Activated B cell treated with CpG ODN at 0.5 μM for 24 hours (primary cell): Measurements from ENCODE around the gene MEA1. TPM values are rescaled to one million over a fixed set of nuclear protein-coding genes. Genes with fewer than 3 reads are reported as not detected.

Experiments used
- ATAC-seq: fragments of 200-7000 bp; cut with Tn5 transposase; one replicate; pipeline ENCODE4 v1.10.0; 2021; ENCODE audit warnings: low read depth, mild to moderate bottlenecking, moderate library complexity
- CTCF ChIA-PET: fragments of 350-600 bp; sonication (Branson Sonifier 250); formaldehyde crosslinking; loops from one replicate; lab custom pipeline; 2021; ENCODE audit warnings: antibody characterized with exemption; lab: Charles Lee
- POLR2A ChIA-PET: fragments of 350-600 bp; sonication (Branson Sonifier 250); formaldehyde crosslinking; loops from one replicate; lab custom pipeline; 2021; ENCODE audit warnings: antibody characterized with exemption; lab: Charles Lee
- DNase-seq: peaks from one replicate; pipeline ENCODE4 v3.0.0; 2022
- H3K27ac Mint-ChIP-seq: one replicate; pipeline ENCODE4 v1.8.0; 2020; ENCODE audit warnings: mixed read lengths
- H3K27me3 Mint-ChIP-seq: one replicate; pipeline ENCODE4 v1.8.0; 2021; ENCODE audit warnings: mixed read lengths
- H3K36me3 Mint-ChIP-seq: one replicate; pipeline ENCODE4 v1.8.0; 2021; ENCODE audit warnings: low read depth, mixed read lengths
- H3K4me1 Mint-ChIP-seq: one replicate; pipeline ENCODE4 v1.8.0; 2021; ENCODE audit warnings: mixed read lengths
- H3K4me3 Mint-ChIP-seq: one replicate; pipeline ENCODE4 v1.8.0; 2020; ENCODE audit warnings: mild to moderate bottlenecking, mixed read lengths
- H3K9me3 Mint-ChIP-seq: one replicate; pipeline ENCODE4 v1.8.0; 2020; ENCODE audit warnings: mixed read lengths
- intact Hi-C: fragments of 100-400 bp; cut with micrococcal nuclease; formaldehyde crosslinking; loops from one replicate; pipeline ENCODE4 v1.15.1; 2024
- total RNA-seq: library from RNA; stranded (reverse); gene quantifications from 2 replicates; pipeline ENCODE4 v1.2.3, GENCODE V29; 2022
- TF ChIP-seq, protein P1 (sequence below): fragments of 200-600 bp; IDR thresholded peaks from one replicate; pipeline ENCODE4 v1.8.0; 2022; ENCODE audit warnings: antibody characterized with exemption, mild to moderate bottlenecking

MEA1 gene
- total RNA-seq, 1 donor from 2014 or later = 44.4 TPM

DNA sequence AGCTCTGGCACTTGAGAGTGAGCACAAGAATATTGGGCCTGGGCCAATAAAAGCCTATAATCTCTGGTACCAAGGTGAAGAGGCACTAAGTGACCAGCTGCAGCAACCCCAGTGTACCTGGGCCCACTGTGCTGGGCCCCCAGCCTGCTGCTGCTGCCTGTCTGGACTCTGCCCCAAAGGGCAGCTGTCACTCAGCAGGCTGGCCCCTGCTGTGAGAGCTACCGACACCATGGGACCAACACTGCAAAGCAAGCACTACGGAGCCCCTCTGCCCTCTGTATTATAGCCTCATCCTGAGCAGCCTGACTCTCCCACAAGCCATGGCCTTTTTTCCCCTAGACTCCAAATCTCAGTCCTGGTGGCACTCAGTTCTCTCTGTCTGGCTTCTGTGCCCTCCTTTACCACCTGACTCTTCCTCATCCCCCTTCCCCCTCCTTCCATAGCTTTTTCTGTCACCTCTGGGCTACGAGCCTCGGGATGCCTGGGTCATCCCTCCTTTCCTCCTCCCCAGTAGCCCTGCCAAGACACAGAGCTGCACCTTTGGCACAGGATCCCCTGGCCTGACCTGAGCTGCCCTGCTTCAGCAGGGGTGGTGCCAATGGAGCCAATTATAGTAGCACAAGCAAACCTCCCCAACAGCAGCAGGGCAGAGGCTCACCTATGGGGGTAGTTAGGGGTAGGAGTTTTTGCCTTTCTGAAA lies 21.9 kb upstream of the MEA1 start:
- Mint-ChIP-seq H3K9me3 (no peaks in the 10 kb centered on the region), H3K27ac (no peak overlapping the region), H3K4me3 (no peak overlapping the region), H3K27me3 (no peaks in the 10 kb centered on the region), H3K36me3 (peaks cover 70% of the 10 kb centered on the region), H3K4me1 (no peaks in the 10 kb centered on the region)
- ChIA-PET CTCF (no interaction called here), POLR2A (interaction anchor here (0.6 kb wide), 1 partner anchor 75 kb away, joined by 4 read pairs; no protein-coding TSS in a partner anchor)
- TF ChIP-seq, protein P1, sequence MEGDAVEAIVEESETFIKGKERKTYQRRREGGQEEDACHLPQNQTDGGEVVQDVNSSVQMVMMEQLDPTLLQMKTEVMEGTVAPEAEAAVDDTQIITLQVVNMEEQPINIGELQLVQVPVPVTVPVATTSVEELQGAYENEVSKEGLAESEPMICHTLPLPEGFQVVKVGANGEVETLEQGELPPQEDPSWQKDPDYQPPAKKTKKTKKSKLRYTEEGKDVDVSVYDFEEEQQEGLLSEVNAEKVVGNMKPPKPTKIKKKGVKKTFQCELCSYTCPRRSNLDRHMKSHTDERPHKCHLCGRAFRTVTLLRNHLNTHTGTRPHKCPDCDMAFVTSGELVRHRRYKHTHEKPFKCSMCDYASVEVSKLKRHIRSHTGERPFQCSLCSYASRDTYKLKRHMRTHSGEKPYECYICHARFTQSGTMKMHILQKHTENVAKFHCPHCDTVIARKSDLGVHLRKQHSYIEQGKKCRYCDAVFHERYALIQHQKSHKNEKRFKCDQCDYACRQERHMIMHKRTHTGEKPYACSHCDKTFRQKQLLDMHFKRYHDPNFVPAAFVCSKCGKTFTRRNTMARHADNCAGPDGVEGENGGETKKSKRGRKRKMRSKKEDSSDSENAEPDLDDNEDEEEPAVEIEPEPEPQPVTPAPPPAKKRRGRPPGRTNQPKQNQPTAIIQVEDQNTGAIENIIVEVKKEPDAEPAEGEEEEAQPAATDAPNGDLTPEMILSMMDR = no peak
- no peak for DNase-seq
- intact Hi-C loops = no loop called here
- ATAC-seq = no peak

DNA sequence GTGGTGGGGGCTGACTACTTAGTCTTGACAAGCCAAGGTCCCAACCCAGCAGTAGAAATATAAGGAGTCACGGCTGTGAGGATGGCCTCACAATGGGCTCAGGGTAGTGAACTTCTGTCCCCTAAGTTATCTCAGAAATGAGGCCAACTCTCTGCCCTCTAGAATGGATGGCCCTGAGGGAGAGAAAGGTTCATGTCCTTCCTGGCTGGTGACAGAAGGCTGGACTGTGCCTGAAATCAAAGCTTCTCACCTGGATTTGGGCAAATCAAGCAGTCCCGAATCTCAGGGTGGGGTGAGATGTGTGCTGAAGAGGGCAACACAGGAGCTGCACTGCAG lies 20.4 kb upstream of the MEA1 start:
- H3K27me3 Mint-ChIP-seq = no peaks in the 10 kb centered on the region
- ChIA-PET CTCF (no interaction called here), POLR2A (no interaction called here)
- intact Hi-C loops = no loop called here
- DNase-seq = no peak
- no peak overlapping the region for H3K4me3 Mint-ChIP-seq
- no peaks in the 10 kb centered on the region for H3K9me3 Mint-ChIP-seq
- TF ChIP-seq, protein P1 = no peak
- no peak for ATAC-seq
- no peak overlapping the region for H3K27ac Mint-ChIP-seq
- H3K4me1 Mint-ChIP-seq = no peaks in the 10 kb centered on the region
- peaks cover 71% of the 10 kb centered on the region for H3K36me3 Mint-ChIP-seq

DNA sequence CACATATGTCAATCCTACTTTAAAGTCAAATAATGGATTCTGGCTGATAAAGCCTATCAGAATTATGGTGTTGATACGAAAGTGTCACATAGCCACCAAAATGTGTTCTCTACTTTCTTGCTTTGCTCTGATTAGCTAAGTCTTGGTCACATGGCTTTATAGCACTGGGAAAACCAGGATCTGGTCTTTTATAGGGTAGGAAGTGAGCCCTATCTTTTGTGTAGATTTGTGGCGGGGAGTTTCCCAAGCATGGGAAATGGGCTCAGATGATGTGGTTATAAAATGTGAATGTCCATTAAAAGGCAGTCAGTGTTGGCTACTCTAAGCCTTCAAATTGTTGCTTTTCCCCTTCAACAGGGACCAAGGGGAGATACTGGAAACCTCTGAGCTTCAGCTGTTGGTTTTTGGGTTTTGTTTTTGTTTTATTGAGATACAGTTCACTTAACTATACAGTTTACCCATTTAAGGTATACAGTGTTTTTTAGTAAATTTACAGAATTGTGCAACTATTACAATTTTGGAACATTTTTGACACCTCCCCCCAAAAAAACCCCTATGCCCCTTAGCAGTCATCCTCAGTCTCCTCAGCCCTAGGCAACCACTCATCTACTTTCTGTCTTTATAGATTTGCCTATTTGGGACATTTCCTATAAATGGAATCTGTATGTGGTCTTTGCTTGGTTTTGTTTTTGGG lies 19.9 kb upstream of the MEA1 start:
- ATAC-seq = no peak
- H3K36me3 Mint-ChIP-seq = peaks cover 72% of the 10 kb centered on the region

DNA sequence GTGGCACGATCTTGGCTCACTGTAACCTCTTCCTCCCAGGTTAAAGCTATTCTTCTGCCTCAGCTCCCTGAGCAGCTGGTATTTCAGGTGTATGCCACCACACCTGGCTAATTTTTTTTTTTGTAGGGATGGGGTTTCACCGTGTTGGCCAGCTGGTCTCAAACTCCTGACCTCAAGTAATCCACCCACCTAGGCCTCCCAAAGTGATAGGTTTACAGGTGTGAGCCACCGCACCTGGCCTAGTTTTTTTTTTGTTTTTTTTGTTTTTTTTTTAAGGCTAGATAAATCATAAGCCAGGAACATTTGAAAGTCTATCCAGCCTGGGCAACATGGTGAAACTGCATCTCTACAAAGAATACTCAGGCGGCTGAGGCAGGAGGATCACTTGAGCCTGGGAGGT lies 18.6 kb upstream of the MEA1 start:
- TF ChIP-seq, protein P1 = no peak
- Mint-ChIP-seq H3K9me3 (no peaks in the 10 kb centered on the region), H3K4me3 (no peak overlapping the region), H3K27me3 (no peaks in the 10 kb centered on the region), H3K27ac (no peak overlapping the region), H3K36me3 (peaks cover 72% of the 10 kb centered on the region), H3K4me1 (no peaks in the 10 kb centered on the region)
- intact Hi-C loops = no loop called here
- ChIA-PET CTCF (no interaction called here), POLR2A (interaction anchor here (0.6 to 1.0 kb wide), 2 partner anchors 18 to 110 kb away, joined by 4 read pairs; partner anchors contain the start of gene KLHDC3)
- ATAC-seq (no peak), DNase-seq (no peak)

More for the DNA sequence above, 19.9 kb upstream of the MEA1 start:
- no peaks in the 10 kb centered on the region for H3K27me3 Mint-ChIP-seq
- no peaks in the 10 kb centered on the region for H3K4me1 Mint-ChIP-seq
- POLR2A ChIA-PET = interaction anchor here (0.8 to 1.0 kb wide), 2 partner anchors 19 to 22 kb away, joined by 3 to 4 read pairs; partner anchors contain the start of gene KLHDC3
- H3K9me3 Mint-ChIP-seq = no peaks in the 10 kb centered on the region
- intact Hi-C loops = no loop called here
- no peak overlapping the region for H3K27ac Mint-ChIP-seq
- CTCF ChIA-PET = no interaction called here
- no peak for DNase-seq
- H3K4me3 Mint-ChIP-seq = no peak overlapping the region
- TF ChIP-seq, protein P1 = no peak

DNA sequence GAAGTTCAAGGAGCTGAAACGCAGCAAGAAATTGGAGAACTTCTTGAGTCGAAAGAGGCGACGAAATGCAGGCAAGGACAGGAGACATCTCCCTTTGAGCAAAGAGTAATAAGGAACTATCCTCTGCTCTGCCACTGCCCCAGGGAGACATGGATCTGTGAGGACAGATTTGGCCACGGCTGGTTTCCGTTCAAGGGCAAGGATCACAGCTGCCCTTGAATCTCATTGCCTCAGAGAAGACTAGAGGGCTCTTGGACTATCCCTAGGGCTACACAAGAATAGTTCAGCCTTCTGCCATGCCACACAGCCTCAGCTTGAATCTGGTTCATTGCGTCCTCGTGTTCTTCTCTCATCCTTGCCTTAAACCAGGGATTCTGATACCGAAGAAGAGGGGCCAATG lies 15.4 kb upstream of the MEA1 start:
- ATAC-seq (no peak), DNase-seq (no peak)
- ChIA-PET POLR2A (no interaction called here), CTCF (no interaction called here)
- no peak overlapping the region for H3K27ac Mint-ChIP-seq
- H3K4me1 Mint-ChIP-seq = peaks cover 4% of the 10 kb centered on the region
- intact Hi-C loops = no loop called here
- H3K9me3 Mint-ChIP-seq = no peaks in the 10 kb centered on the region
- no peak overlapping the region for H3K4me3 Mint-ChIP-seq
- H3K36me3 Mint-ChIP-seq = peaks cover 72% of the 10 kb centered on the region
- TF ChIP-seq, protein P1 = no peak
- no peaks in the 10 kb centered on the region for H3K27me3 Mint-ChIP-seq
